Measurements from ENCODE around the gene KDM7A. TPM values are rescaled to one million over a fixed set of nuclear protein-coding genes. Genes with fewer than 3 reads are reported as not detected.

The KDM7A gene
- total and polyA plus RNA-seq, 2 of the 8 experiments (the other 6 are each of a cell fraction or from before 2014, with no cell fraction given): 2.2 to 12.5 TPM

- TF ChIP-seq KDM4A (IDR thresholded peaks at IDR 0.05; ENCODE audit: low read depth, low read length, severe bottlenecking): no peak
- no peak for TF ChIP-seq CHD2 (IDR thresholded peaks at IDR 0.05; ENCODE audit: low read length)
- TF ChIP-seq CHD1 (IDR thresholded peaks at IDR 0.05; ENCODE audit: low read depth, low read length): no peak
- TF ChIP-seq RBBP5 (IDR thresholded peaks at IDR 0.05; ENCODE audit: borderline replicate concordance, low read depth, low read length): no peak
- no peak for TF ChIP-seq SRF (IDR thresholded peaks at IDR 0.05; ENCODE audit: low read depth, low read length)
- no peak for TF ChIP-seq TBP (IDR thresholded peaks at IDR 0.05; ENCODE audit: low read depth, low read length)
Measured at GRCh38 chr7:140056431-140057142, 120.2 kb downstream of the KDM7A start (continued).
